Brain microvascular endothelial cell (primary cell): Measurements from ENCODE around the gene ZFYVE27.

ENCODE experiments used
- DNase-seq: peaks from one replicate; pipeline ENCODE4 v3.0.0-alpha.2; 2020
- H3K27ac ChIP-seq: fragments of 250-450 bp; sonication (Bioruptor Pico); 2 replicates; pipeline ENCODE4 v1.5.1; 2020; ENCODE audit warnings: mild to moderate bottlenecking, moderate library complexity
- H3K27me3 ChIP-seq: fragments of 250-450 bp; sonication (Bioruptor Pico); replicated peaks from 2 replicates; pipeline ENCODE4 v1.5.1; 2020; ENCODE audit warnings: mild to moderate bottlenecking
- H3K36me3 ChIP-seq: fragments of 250-450 bp; sonication (Bioruptor Pico); replicated peaks from 2 replicates; pipeline ENCODE4 v1.5.1; 2020; ENCODE audit warnings: mild to moderate bottlenecking
- H3K4me3 ChIP-seq: 2 replicates; pipeline ENCODE4 v1.5.1; 2011; ENCODE audit warnings: low read depth, mild to moderate bottlenecking, control low read depth, low read length, moderate library complexity
- in situ Hi-C: cut with HindIII; loops from 2 replicates; pipeline ENCODE4 v1.10.0; 2017; ENCODE audit warnings: low sequenced_read_pairs, low pct_ligation_motif_present
- TF ChIP-seq, protein P1 (sequence below): IDR thresholded peaks from 2 replicates; pipeline ENCODE4 v1.5.1; 2011; ENCODE audit warnings: low read depth, mild to moderate bottlenecking, moderate library complexity, low read length, control low read depth, inconsistent platforms; ENCODE audit errors: missing control alignments

ZFYVE27 gene

DNA sequence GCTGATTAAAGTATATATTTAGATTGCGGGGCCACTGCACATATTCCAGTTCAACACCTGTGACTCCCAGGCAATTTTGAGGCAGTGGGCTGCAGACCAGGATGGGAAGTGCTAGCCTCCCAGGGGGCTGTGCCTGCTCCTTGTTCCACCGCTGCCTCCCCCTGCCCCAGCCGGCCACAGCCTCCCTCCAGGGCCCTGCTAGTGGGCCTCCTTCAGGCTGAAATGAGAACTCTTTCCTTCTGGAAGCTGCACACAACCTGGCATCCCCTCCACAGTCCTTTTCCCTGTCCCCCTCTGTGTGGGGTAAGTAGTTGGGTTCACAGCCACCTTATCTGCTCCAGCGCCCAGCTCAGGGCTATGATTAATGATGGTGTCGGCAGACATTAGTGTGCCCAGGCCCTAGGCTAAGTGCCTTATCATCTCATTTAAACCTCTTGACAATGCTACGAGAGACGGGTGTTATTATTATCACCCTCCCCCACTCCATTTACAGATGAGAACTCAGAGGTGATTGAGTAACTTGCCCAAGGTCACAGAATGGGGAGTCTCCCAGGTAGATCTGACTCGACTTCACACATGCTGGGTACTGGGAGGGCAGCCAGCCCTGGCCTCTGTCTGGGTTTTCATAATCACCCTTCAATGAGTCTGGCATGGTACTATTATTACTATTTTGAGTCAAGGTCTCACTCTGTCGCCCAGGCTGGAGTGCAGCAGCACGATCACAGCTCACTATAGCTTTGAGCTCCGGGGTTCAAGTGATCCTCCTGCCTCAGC lies 45.7 kb downstream of the ZFYVE27 start:
- H3K36me3 ChIP-seq = no peaks in the 10 kb centered on the region
- in situ Hi-C loops = no loop called here
- no peak overlapping the region for H3K4me3 ChIP-seq
- no peak for DNase-seq
- no peak overlapping the region for H3K27ac ChIP-seq
- TF ChIP-seq, protein P1, sequence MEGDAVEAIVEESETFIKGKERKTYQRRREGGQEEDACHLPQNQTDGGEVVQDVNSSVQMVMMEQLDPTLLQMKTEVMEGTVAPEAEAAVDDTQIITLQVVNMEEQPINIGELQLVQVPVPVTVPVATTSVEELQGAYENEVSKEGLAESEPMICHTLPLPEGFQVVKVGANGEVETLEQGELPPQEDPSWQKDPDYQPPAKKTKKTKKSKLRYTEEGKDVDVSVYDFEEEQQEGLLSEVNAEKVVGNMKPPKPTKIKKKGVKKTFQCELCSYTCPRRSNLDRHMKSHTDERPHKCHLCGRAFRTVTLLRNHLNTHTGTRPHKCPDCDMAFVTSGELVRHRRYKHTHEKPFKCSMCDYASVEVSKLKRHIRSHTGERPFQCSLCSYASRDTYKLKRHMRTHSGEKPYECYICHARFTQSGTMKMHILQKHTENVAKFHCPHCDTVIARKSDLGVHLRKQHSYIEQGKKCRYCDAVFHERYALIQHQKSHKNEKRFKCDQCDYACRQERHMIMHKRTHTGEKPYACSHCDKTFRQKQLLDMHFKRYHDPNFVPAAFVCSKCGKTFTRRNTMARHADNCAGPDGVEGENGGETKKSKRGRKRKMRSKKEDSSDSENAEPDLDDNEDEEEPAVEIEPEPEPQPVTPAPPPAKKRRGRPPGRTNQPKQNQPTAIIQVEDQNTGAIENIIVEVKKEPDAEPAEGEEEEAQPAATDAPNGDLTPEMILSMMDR = peak; percentile 9
- no peaks in the 10 kb centered on the region for H3K27me3 ChIP-seq

DNA sequence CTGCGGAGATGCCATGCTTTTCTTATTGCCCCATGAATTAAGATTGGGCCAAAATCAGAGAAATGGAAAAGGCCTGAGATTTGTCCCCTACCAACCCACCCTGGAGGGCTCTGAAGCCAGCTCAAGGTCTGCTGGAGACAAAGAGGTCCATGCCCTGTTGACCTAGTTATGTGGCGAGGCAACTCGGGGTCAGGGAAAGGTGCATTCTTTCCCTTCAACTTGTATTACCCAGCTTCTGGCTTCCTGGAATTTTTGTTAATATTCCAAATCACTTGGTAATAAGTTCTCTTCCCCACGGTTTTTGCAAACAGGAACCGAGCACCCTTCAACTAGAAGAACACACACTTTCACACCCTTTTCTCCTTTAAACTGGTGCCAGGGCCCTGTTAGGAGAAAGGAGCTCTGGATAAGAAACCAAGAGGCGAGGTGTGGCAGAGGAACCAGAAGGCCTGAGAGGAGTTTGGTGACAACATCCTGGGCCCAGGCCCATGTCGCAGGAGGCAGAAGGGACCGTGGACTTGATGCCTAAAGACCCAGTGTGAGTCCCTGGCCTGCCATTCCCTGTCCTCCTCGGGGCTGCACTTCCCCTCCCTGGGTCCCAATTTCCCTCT lies 47.4 kb downstream of the ZFYVE27 start:
- no peaks in the 10 kb centered on the region for H3K36me3 ChIP-seq
- H3K27ac ChIP-seq = no peak overlapping the region
- DNase-seq = no peak
- in situ Hi-C loops = no loop called here
- TF ChIP-seq, protein P1 = no peak
- H3K27me3 ChIP-seq = no peaks in the 10 kb centered on the region
- no peak overlapping the region for H3K4me3 ChIP-seq

DNA sequence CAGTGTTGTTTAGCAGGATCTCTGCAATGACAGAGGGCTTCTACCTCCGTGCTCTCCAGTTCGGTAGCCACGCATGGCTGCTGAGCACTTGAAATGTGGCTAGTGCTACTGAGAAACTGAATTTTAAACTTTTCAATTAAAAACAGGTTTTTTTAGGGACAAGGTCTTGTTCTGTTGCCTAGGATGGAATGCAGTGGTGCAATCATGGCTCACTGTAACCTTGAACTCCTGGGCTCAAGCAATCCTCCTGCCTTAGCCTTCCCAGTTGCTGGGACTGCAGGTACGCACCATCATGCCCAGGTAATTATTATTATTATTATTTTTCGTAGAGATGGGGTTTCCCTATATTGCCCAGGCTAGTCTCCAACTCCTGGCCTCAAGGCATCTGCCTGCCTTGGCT lies 48.3 kb downstream of the ZFYVE27 start:
- Histone ChIP-seq H3K27me3 (no peaks in the 10 kb centered on the region), H3K4me3 (no peak overlapping the region), H3K27ac (no peak overlapping the region), H3K36me3 (no peaks in the 10 kb centered on the region)
- DNase-seq = no peak
- TF ChIP-seq, protein P1 = no peak
- in situ Hi-C loops = no loop called here

DNA sequence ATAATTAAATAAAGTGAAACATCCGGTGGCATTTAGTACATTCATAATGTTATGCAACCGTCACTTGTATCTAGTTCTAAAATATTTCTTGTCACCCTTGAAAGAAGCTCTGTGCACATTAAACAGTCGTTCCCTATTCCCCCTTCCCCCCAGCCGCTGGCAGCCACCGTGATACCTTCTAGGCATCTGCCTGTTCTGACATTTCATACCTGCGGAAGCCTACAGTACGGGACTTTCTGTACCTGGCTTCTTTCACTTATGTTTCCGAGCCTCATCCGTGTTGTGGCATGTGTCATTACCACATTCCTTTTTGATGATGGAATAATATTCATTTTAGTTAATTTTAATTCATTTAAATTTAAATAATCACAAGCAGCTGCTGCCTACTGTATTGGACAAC lies 48.8 kb downstream of the ZFYVE27 start:
- Histone ChIP-seq H3K4me3 (no peak overlapping the region), H3K27me3 (no peaks in the 10 kb centered on the region), H3K27ac (no peak overlapping the region), H3K36me3 (no peaks in the 10 kb centered on the region)
- TF ChIP-seq, protein P1 = no peak
- DNase-seq = no peak
- in situ Hi-C loops = no loop called here

GRCh38 chr10:97788552-97789442 lies 51.9 kb downstream of the ZFYVE27 start:
- Histone ChIP-seq H3K27ac (no peak overlapping the region), H3K4me3 (no peak overlapping the region), H3K36me3 (no peaks in the 10 kb centered on the region), H3K27me3 (no peaks in the 10 kb centered on the region)
- no peak for DNase-seq
- in situ Hi-C loops = no loop called here
- TF ChIP-seq, protein P1 = no peak
